ENCODE results near the gene LEPR. TPM values are rescaled to one million over a fixed set of nuclear protein-coding genes. Genes with fewer than 3 reads are reported as not detected.
"Not testable (repeated sequence)": the region's sequence is repeated elsewhere in the genome, so short reads cannot be mapped to it uniquely, and the experiment has no call there.

LEPR gene
- total and polyA plus RNA-seq, 2 experiments from 2014 or later = 8.7 to 11.0 TPM

DNA sequence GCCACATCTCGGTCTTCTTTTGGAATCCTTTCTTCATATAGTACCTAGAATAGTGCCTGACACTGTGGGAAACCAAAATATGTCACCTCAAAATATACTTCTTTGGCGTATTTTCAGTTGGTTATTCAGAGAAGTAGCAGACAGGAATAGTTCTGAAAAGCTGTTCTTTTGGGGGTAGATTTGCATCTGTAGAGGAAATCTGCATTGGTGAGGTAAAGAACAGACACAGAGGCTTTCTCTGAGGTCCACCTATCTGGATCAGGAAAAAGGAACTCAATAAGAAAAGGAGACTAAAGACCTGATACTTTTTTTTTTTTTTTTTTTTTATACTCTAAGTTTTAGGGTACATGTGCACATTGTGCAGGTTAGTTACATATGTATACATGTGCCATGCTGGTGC lies 23.2 kb downstream of the LEPR start:
- Histone ChIP-seq H3K36me3 (ENCODE audit: low read depth) (no peaks in the 10 kb centered on the region), H2AFZ (no peak overlapping the region), H3K27ac (no peak overlapping the region), H3K9me2 (ENCODE audit: insufficient read depth) (no peaks in the 10 kb centered on the region), H3K4me1 (ENCODE audit: insufficient read depth) (peaks cover 17% of the 10 kb centered on the region), H3F3A (ENCODE audit: insufficient read depth) (peaks cover 17% of the 10 kb centered on the region), H3K27me3 (replicated peaks; ENCODE audit: insufficient read depth) (no peaks in the 10 kb centered on the region), H3K4me2 (ENCODE audit: unreplicated experiment) (no peak overlapping the region), H4K20me1 (ENCODE audit: insufficient read depth) (no peaks in the 10 kb centered on the region), H3K4me3 (no peak overlapping the region), H3K79me2 (ENCODE audit: insufficient read depth) (no peaks in the 10 kb centered on the region), H3K9ac (no peak overlapping the region), H3K9me3 (ENCODE audit: low read depth) (no peaks in the 10 kb centered on the region)
- in situ Hi-C loops (cut with MboI) = no loop called here
- 68 to 70% methylated on average over 2 of the region's 2 CpGs for WGBS, 2 experiments (ENCODE audit: low coverage in 1 of 2, low lambda C conversion rate in 2 of 2, missing lambda C conversion rate in 2 of 2)
- TF ChIP-seq EZH2 (IDR thresholded peaks at IDR 0.05; ENCODE audit: insufficient read depth, poor library complexity, severe bottlenecking) = no peak
- TF ChIP-seq EZH2phosphoT487 (IDR thresholded peaks at IDR 0.05; ENCODE audit: insufficient read depth, low read depth) = no peak
- no peak for DNase-seq

DNA sequence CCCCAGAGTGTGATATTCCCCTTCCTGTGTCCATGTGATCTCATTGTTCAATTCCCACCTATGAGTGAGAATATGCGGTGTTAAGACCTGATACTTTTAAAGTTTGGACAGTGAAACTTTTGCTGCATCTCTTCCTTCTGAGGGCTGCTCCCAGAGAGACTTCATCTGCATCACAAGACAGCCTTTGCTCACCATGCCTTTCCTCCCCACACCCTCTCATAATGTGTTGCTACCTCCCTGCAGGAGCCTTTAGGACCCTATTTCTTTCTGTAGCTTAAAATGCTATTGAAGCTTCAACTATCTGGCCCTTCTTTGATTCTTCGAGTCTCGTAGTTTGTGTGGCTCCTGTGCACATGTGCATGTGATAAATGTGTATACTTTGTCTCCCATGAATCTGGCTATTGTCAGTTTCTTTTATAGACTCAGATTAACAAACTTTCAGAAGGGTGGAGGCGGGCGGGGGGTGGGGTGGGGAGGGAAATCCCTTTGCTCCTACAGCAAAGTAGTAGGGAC lies 23.7 kb downstream of the LEPR start:
- 91 to 95% methylated on average over 5 of the region's 5 CpGs for WGBS, 2 experiments (ENCODE audit: low coverage in 1 of 2, low lambda C conversion rate in 2 of 2, missing lambda C conversion rate in 2 of 2)
- no peaks in the 10 kb centered on the region for H3K79me2 ChIP-seq (ENCODE audit: insufficient read depth)
- no peaks in the 10 kb centered on the region for H4K20me1 ChIP-seq (ENCODE audit: insufficient read depth)
- peaks cover 17% of the 10 kb centered on the region for H3K4me1 ChIP-seq (ENCODE audit: insufficient read depth)
- in situ Hi-C loops (cut with MboI) = no loop called here
- H3K27me3 ChIP-seq (replicated peaks; ENCODE audit: insufficient read depth) = no peaks in the 10 kb centered on the region
- H3K9me3 ChIP-seq (ENCODE audit: low read depth) = no peaks in the 10 kb centered on the region
- no peak overlapping the region for H3K27ac ChIP-seq
- H3K36me3 ChIP-seq (ENCODE audit: low read depth) = no peaks in the 10 kb centered on the region
- no peak overlapping the region for H3K4me2 ChIP-seq (ENCODE audit: unreplicated experiment)
- peaks cover 17% of the 10 kb centered on the region for H3F3A ChIP-seq (ENCODE audit: insufficient read depth)
- no peak for TF ChIP-seq EZH2 (IDR thresholded peaks at IDR 0.05; ENCODE audit: insufficient read depth, poor library complexity, severe bottlenecking)
- TF ChIP-seq EZH2phosphoT487 (IDR thresholded peaks at IDR 0.05; ENCODE audit: insufficient read depth, low read depth) = no peak
- H3K4me3 ChIP-seq = no peak overlapping the region
- no peak overlapping the region for H2AFZ ChIP-seq
- H3K9me2 ChIP-seq (ENCODE audit: insufficient read depth) = no peaks in the 10 kb centered on the region
- no peak overlapping the region for H3K9ac ChIP-seq
- DNase-seq = no peak

DNA sequence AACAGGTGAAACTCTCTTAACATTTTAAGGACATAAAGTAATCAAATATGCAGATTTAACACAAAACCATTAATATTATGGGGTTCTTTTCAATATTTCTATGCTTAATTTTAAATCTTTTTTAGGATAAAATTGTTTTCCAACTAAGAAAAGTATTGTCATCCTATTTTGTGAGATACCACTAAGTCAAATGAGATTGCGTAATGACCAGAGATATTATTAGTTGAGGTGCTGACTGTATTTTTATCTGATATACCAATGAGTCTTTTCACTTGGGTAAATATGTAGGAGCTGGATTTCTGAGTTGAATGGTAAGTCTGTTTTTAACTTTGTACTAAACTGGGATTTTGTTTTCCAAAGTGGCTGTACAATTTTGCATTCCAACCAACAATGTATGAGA lies 25.4 kb downstream of the LEPR start:
- H3K4me1 ChIP-seq (ENCODE audit: insufficient read depth) = peaks cover 10% of the 10 kb centered on the region
- no peak overlapping the region for H3K27ac ChIP-seq
- H3K9ac ChIP-seq = no peak overlapping the region
- peaks cover 7% of the 10 kb centered on the region; the same call in 1 of the 2 replicates for H3F3A ChIP-seq (ENCODE audit: insufficient read depth)
- no peaks in the 10 kb centered on the region for H3K79me2 ChIP-seq (ENCODE audit: insufficient read depth)
- H4K20me1 ChIP-seq (ENCODE audit: insufficient read depth) = no peaks in the 10 kb centered on the region
- H2AFZ ChIP-seq = no peak overlapping the region
- H3K27me3 ChIP-seq (replicated peaks; ENCODE audit: insufficient read depth) = no peaks in the 10 kb centered on the region
- no peaks in the 10 kb centered on the region for H3K9me2 ChIP-seq (ENCODE audit: insufficient read depth)
- DNase-seq = no peak
- H3K4me2 ChIP-seq (ENCODE audit: unreplicated experiment) = no peak overlapping the region
- H3K9me3 ChIP-seq (ENCODE audit: low read depth) = no peaks in the 10 kb centered on the region
- in situ Hi-C loops (cut with MboI) = no loop called here
- H3K36me3 ChIP-seq (ENCODE audit: low read depth) = no peaks in the 10 kb centered on the region
- WGBS, 2 experiments (ENCODE audit: low coverage in 1 of 2, low lambda C conversion rate in 2 of 2, missing lambda C conversion rate in 2 of 2) = 97 to 98% methylated on average over 1 of the region's 1 CpG
- H3K4me3 ChIP-seq = no peak overlapping the region
- TF ChIP-seq EZH2phosphoT487 (IDR thresholded peaks at IDR 0.05; ENCODE audit: insufficient read depth, low read depth) (no peak), EZH2 (IDR thresholded peaks at IDR 0.05; ENCODE audit: insufficient read depth, poor library complexity, severe bottlenecking) (no peak)

DNA sequence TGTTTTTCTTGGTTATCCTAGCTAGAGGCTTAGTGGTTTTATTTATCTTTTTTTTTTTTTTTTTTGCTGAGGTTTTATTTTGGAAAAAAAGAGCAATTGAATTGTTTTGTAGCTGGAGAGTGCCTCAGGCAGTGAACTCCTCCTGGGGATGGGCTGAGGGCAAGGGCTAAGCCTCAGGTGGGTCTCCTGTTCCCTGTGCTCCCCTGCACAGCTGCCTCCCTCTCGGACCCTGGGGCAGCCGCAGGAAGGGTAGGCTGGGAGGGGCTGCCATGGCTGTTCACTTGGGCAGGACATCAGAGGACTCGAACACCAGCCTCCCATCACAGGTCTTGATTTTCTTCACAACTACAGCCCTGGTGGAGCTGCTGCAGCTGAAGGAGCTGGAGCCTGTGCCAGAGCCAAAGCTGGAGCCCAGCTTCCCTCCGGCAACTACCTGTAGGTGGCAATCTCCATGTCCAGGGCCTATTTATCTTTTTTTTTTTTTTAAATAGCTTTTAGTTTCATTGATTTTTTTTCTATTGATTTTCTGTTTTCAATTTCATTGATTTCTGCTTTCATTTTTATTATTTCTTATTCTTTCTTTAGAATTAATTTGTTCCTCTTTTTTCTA lies 28.9 kb downstream of the LEPR start:
- Histone ChIP-seq H3K4me2 (ENCODE audit: unreplicated experiment) (no peak overlapping the region), H3K79me2 (ENCODE audit: insufficient read depth) (no peaks in the 10 kb centered on the region), H3K27me3 (replicated peaks; ENCODE audit: insufficient read depth) (no peaks in the 10 kb centered on the region), H3K36me3 (ENCODE audit: low read depth) (no peaks in the 10 kb centered on the region), H2AFZ (no peak overlapping the region), H4K20me1 (ENCODE audit: insufficient read depth) (no peaks in the 10 kb centered on the region), H3K4me1 (ENCODE audit: insufficient read depth) (no peaks in the 10 kb centered on the region), H3K9me2 (ENCODE audit: insufficient read depth) (no peaks in the 10 kb centered on the region), H3K27ac (no peak overlapping the region), H3K9me3 (ENCODE audit: low read depth) (no peaks in the 10 kb centered on the region), H3F3A (ENCODE audit: insufficient read depth) (no peaks in the 10 kb centered on the region), H3K4me3 (no peak overlapping the region), H3K9ac (no peak overlapping the region)
- no peak for DNase-seq
- 95 to 99% methylated on average over 4 of the region's 4 CpGs for WGBS, 2 experiments (ENCODE audit: low coverage in 1 of 2, low lambda C conversion rate in 2 of 2, missing lambda C conversion rate in 2 of 2)
- in situ Hi-C loops (cut with MboI) = no loop called here
- TF ChIP-seq EZH2phosphoT487 (IDR thresholded peaks at IDR 0.05; ENCODE audit: insufficient read depth, low read depth) (no peak), EZH2 (IDR thresholded peaks at IDR 0.05; ENCODE audit: insufficient read depth, poor library complexity, severe bottlenecking) (no peak)

DNA sequence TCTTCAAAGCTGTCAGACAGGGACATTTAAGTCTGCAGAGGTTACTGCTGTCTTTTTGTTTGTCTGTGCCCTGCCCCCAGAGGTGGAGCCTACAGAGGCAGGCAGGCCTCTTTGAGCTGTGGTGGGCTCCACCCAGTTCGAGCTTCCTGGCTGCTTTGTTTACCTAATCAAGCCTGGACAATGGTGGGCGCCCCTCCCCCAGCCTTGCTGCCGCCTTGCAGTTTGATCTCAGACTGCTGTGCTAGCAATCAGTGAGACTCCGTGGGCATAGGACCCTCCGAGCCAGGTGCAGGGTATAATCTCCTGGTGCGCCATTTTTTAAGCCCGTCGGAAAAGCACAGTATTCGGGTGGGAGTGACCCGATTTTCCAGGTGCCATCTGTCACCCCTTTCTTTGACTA lies 35.2 kb downstream of the LEPR start:
- DNase-seq; H3K36me3 ChIP-seq (ENCODE audit: low read depth); H3K27me3 ChIP-seq (replicated peaks; ENCODE audit: insufficient read depth); H3K27ac ChIP-seq; H3K9me3 ChIP-seq (ENCODE audit: low read depth); H3K9ac ChIP-seq; H3K79me2 ChIP-seq (ENCODE audit: insufficient read depth); H3K4me3 ChIP-seq; H2AFZ ChIP-seq; H3K9me2 ChIP-seq (ENCODE audit: insufficient read depth); H3K4me1 ChIP-seq (ENCODE audit: insufficient read depth); in situ Hi-C loops (cut with MboI); H3F3A ChIP-seq (ENCODE audit: insufficient read depth); H4K20me1 ChIP-seq (ENCODE audit: insufficient read depth); H3K4me2 ChIP-seq (ENCODE audit: unreplicated experiment): not testable (repeated sequence)
- 81 to 82% methylated on average over 10 of the region's 10 CpGs for WGBS, 2 experiments (ENCODE audit: low coverage in 1 of 2, low lambda C conversion rate in 2 of 2, missing lambda C conversion rate in 2 of 2)
